Right lobe of liver (tissue), 6 donors: ENCODE measurements around the gene PELI3. TPM values are rescaled to one million over a fixed set of nuclear protein-coding genes. Genes with fewer than 3 reads are reported as not detected.

ENCODE experiments used
- ATAC-seq, 4 donors: fragments of 200-7000 bp; cut with Tn5 transposase; one replicate each; pipeline ENCODE4 v1.9.1; 2020; ENCODE audit warnings: mild to moderate bottlenecking in 4 of 4, moderate library complexity in 4 of 4
- DNase-seq, 3 donors: peaks; one replicate each; pipeline ENCODE4 v3.0.0-alpha.2; 2020
- H3K27ac ChIP-seq, 3 donors: fragments of 200-600 bp; one replicate each; pipeline ENCODE4 v1.8.0; 2022
- H3K27me3 ChIP-seq, 2 donors: fragments of 200-600 bp; one replicate each; pipeline ENCODE4 v1.8.0; 2022
- H3K36me3 ChIP-seq, 4 donors: fragments of 200-600 bp; sonication (generic) in 1 of 4; one replicate each; pipeline versions ENCODE4 v1.5.1 to v1.8.0; 2017 to 2022; ENCODE audit warnings: control low read depth in 1 of 4
- H3K4me1 ChIP-seq, 4 donors: fragments of 200-600 bp; sonication (generic) in 1 of 4; one replicate each; pipeline versions ENCODE4 v1.5.1 to v1.8.0; 2017 to 2022; ENCODE audit warnings: control low read depth in 1 of 4
- H3K4me3 ChIP-seq, 3 donors: fragments of 200-600 bp; one replicate each; pipeline ENCODE4 v1.8.0; 2022
- H3K9me3 ChIP-seq, 4 donors: fragments of 200-600 bp; sonication (generic) in 1 of 4; one replicate each; pipeline versions ENCODE4 v1.5.1 to v1.8.0; 2017 to 2022; ENCODE audit warnings: control low read depth in 1 of 4
- CTCF ChIP-seq, 4 donors: fragments of 200-600 bp in 3 of 4; fragments of 450-650 bp in 1 of 4; IDR thresholded peaks; one replicate each; pipeline versions ENCODE4 v1.5.1 to v1.8.0; 2016 to 2022; ENCODE audit warnings: antibody characterized with exemption in 4 of 4, mild to moderate bottlenecking in 2 of 4
- POLR2A ChIP-seq: fragments of 450-650 bp; IDR thresholded peaks from one replicate; pipeline ENCODE4 v1.6.1; 2017; ENCODE audit warnings: antibody characterized with exemption, mild to moderate bottlenecking
- WGBS: methylation state at CpG from one replicate; pipeline ENCODE4 v1.1.6; 2018; ENCODE audit warnings: low coverage, low lambda C conversion rate; ENCODE audit not compliant: insufficient coverage; ENCODE audit errors: missing lambda C conversion rate; 5-methylcytosine and 5-hydroxymethylcytosine counted together
- intact Hi-C, 2 donors: fragments of 100-400 bp; cut with DNase I; formaldehyde crosslinking; loops; one replicate each; pipeline versions ENCODE4 v1.11.2 to v1.14.1; 2022
- total RNA-seq, 6 experiments: library from RNA; depleted of rRNA in 2 of 6; stranded (reverse); fragments of >200 nt in 2 of 6; fragmentation: NEBNext Ultra II Directional in 3 of 6; extraction: Animal tissue kit (Norgen Biotek cat#: 25700) in 3 of 6; gene quantifications; one replicate each; pipeline versions ENCODE4 v1.1.0 to v1.2.4, GENCODE V29; 2016 to 2023
- donor health status: DM: no; HTN: yes; CAD: no.
- donor health status: DM: no; HTN: no; CAD: no.
- donor health status: DM: no; HTN: no; CAD: no.
- donor health status: DM: no; HTN: yes; CAD: no.
- donor health status: DM: no; HTN: yes; CAD: no.

PELI3 gene
- total RNA-seq, 6 experiments from 2014 or later = 2.0 to 5.3 (median 3.2) TPM

GRCh38 chr11:66491315-66491935 is 24.7 kb downstream of the PELI3 start:
- intact Hi-C loops = no loop called here
- Histone ChIP-seq H3K36me3 (peaks cover 0 to 18% (median 5%) of the 10 kb centered on the region in 4 donors), H3K4me1 (no peaks in the 10 kb centered on the region), H3K27me3 (no peaks in the 10 kb centered on the region), H3K4me3 (no peak overlapping the region), H3K9me3 (no peaks in the 10 kb centered on the region), H3K27ac (no peak overlapping the region)
- 79% methylated on average over 5 of the region's 20 CpGs for WGBS
- TF ChIP-seq CTCF (IDR thresholded peaks at IDR 0.05) = peak in 3 of 4 donors; percentile 4 to 19 (median 11)
- no peak for TF ChIP-seq POLR2A
- no peak for DNase-seq
- ATAC-seq = peak in 1 of 4 donors; percentile 25

GRCh38 chr11:66492161-66492865 is 25.6 kb downstream of the PELI3 start:
- no peak overlapping the region for H3K27ac ChIP-seq
- WGBS = 58% methylated on average over 3 of the region's 10 CpGs
- no peak for TF ChIP-seq CTCF (IDR thresholded peaks at IDR 0.05)
- no peak for TF ChIP-seq POLR2A
- peaks cover 0 to 16% (median 3%) of the 10 kb centered on the region in 4 donors for H3K36me3 ChIP-seq
- no peaks in the 10 kb centered on the region for H3K9me3 ChIP-seq
- no peak for ATAC-seq
- intact Hi-C loops = no loop called here
- no peak overlapping the region for H3K4me3 ChIP-seq
- no peaks in the 10 kb centered on the region for H3K4me1 ChIP-seq
- no peak for DNase-seq
- no peaks in the 10 kb centered on the region for H3K27me3 ChIP-seq

GRCh38 chr11:66493130-66493529 is 26.4 kb downstream of the PELI3 start:
- DNase-seq (no peak), ATAC-seq (no peak)
- TF ChIP-seq CTCF (IDR thresholded peaks at IDR 0.05) = no peak
- TF ChIP-seq POLR2A = no peak
- peaks cover 0 to 16% (median 3%) of the 10 kb centered on the region in 4 donors for H3K36me3 ChIP-seq
- H3K4me3 ChIP-seq = no peak overlapping the region
- H3K27ac ChIP-seq = no peak overlapping the region
- intact Hi-C loops = no loop called here
- H3K9me3 ChIP-seq = no peaks in the 10 kb centered on the region
- 94% methylated on average over 3 of the region's 10 CpGs for WGBS
- no peaks in the 10 kb centered on the region for H3K27me3 ChIP-seq
- H3K4me1 ChIP-seq = no peaks in the 10 kb centered on the region

GRCh38 chr11:66494458-66494857 is 27.8 kb downstream of the PELI3 start:
- Histone ChIP-seq H3K27me3 (no peaks in the 10 kb centered on the region), H3K27ac (no peak overlapping the region), H3K4me3 (no peak overlapping the region), H3K4me1 (no peaks in the 10 kb centered on the region), H3K9me3 (no peaks in the 10 kb centered on the region), H3K36me3 (peaks cover 0 to 12% (median 3%) of the 10 kb centered on the region in 4 donors)
- ATAC-seq (no peak), DNase-seq (no peak)
- no peak for TF ChIP-seq POLR2A
- TF ChIP-seq CTCF (IDR thresholded peaks at IDR 0.05) = no peak
- intact Hi-C loops = no loop called here
- WGBS = no CpG with 5 or more reads among the region's 7 CpGs
